Measurements from ENCODE around the gene FAM171A1.

Gene FAM171A1

DNA sequence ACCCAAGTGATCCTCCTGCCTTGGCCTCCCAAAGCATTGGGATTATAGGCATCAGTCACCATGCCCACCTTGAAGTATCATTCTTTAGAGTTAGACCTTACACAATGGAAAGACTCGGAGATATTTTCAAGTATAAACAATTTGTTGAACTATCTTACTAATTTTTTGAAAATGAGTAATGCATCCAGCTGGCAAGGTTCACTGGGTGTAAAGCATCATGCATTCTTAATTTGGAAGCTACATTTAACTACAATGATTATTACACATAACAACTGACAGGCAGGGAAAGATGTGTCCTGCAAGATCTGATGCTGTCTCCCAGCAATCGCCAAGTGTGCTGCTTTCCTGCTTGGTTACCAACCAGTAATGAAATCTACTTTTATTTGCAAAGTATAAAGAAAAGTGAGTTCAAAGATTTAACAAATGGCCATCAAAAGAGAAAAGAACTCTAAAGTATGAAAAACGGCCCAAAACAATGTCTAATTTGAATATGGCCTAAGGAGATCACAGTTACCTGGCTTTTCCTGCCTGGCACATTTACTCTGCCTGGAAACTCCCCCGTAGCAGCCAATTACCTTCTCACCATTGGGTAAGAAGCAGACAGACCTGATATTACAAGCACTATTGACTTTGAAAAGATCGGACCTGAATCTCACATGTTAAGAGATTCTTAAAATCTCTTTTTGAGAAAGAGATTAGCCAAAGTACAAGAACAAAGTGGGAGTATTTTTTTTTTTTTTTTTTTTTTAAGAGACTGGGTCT is 143.3 kb downstream of the FAM171A1 start:
- no peaks in the 10 kb centered on the region for H3K4me1 ChIP-seq (ENCODE audit: control insufficient read depth, insufficient read depth, low read length)
- H3K9ac ChIP-seq (ENCODE audit: low read length in 2 of 2): no peak overlapping the region
- no peak overlapping the region for H3K4me3 ChIP-seq (ENCODE audit: low read length in 2 of 2)
- H3K9me3 ChIP-seq (ENCODE audit: control insufficient read depth in 2 of 2, low read length in 2 of 2): no peaks in the 10 kb centered on the region
- peaks cover 0 to 2% of the 10 kb centered on the region in 2 donors for H3K36me3 ChIP-seq (ENCODE audit: control insufficient read depth in 2 of 2, insufficient read depth in 2 of 2, low read length in 2 of 2)
- no peaks in the 10 kb centered on the region for H3K27me3 ChIP-seq (ENCODE audit: control insufficient read depth in 1 of 2, insufficient read depth in 2 of 2, low read length in 2 of 2)
- H3K27ac ChIP-seq (ENCODE audit: low read length): no peak overlapping the region

GRCh38 chr10:15225511-15225910 is 145.6 kb downstream of the FAM171A1 start:
- no peaks in the 10 kb centered on the region for H3K27me3 ChIP-seq (ENCODE audit: control insufficient read depth in 1 of 2, insufficient read depth in 2 of 2, low read length in 2 of 2)

GRCh38 chr10:15224948-15225347 is 146.1 kb downstream of the FAM171A1 start:
- H3K4me1 ChIP-seq (ENCODE audit: control insufficient read depth, insufficient read depth, low read length): no peaks in the 10 kb centered on the region
- H3K4me3 ChIP-seq (ENCODE audit: low read length in 2 of 2): no peak overlapping the region
- H3K27me3 ChIP-seq (ENCODE audit: control insufficient read depth in 1 of 2, insufficient read depth in 2 of 2, low read length in 2 of 2): no peaks in the 10 kb centered on the region
- no peak overlapping the region for H3K9ac ChIP-seq (ENCODE audit: low read length in 2 of 2)
- peaks cover 0 to 4% of the 10 kb centered on the region in 2 donors for H3K36me3 ChIP-seq (ENCODE audit: control insufficient read depth in 2 of 2, insufficient read depth in 2 of 2, low read length in 2 of 2)
- H3K27ac ChIP-seq (ENCODE audit: low read length): no peak overlapping the region
- H3K9me3 ChIP-seq (ENCODE audit: control insufficient read depth in 2 of 2, low read length in 2 of 2): no peaks in the 10 kb centered on the region

More at GRCh38 chr10:15225511-15225910, 145.6 kb downstream of the FAM171A1 start:
- Histone ChIP-seq H3K9ac (ENCODE audit: low read length in 2 of 2) (no peak overlapping the region), H3K27ac (ENCODE audit: low read length) (no peak overlapping the region), H3K36me3 (ENCODE audit: control insufficient read depth in 2 of 2, insufficient read depth in 2 of 2, low read length in 2 of 2) (peaks cover 0 to 2% of the 10 kb centered on the region in 2 donors), H3K4me3 (ENCODE audit: low read length in 2 of 2) (no peak overlapping the region), H3K4me1 (ENCODE audit: control insufficient read depth, insufficient read depth, low read length) (no peaks in the 10 kb centered on the region), H3K9me3 (ENCODE audit: control insufficient read depth in 2 of 2, low read length in 2 of 2) (no peaks in the 10 kb centered on the region)

- Histone ChIP-seq H3K4me3 (ENCODE audit: low read length in 2 of 2) (no peak overlapping the region), H3K9ac (ENCODE audit: low read length in 2 of 2) (no peak overlapping the region), H3K9me3 (ENCODE audit: control insufficient read depth in 2 of 2, low read length in 2 of 2) (no peaks in the 10 kb centered on the region), H3K36me3 (ENCODE audit: control insufficient read depth in 2 of 2, insufficient read depth in 2 of 2, low read length in 2 of 2) (peaks cover 0 to 4% of the 10 kb centered on the region in 2 donors), H3K27ac (ENCODE audit: low read length) (no peak overlapping the region), H3K27me3 (ENCODE audit: control insufficient read depth in 1 of 2, insufficient read depth in 2 of 2, low read length in 2 of 2) (no peaks in the 10 kb centered on the region), H3K4me1 (ENCODE audit: control insufficient read depth, insufficient read depth, low read length) (no peaks in the 10 kb centered on the region)
These were observed 147.9 kb downstream of the FAM171A1 start for GRCh38 chr10:15223174-15223573.

- Histone ChIP-seq H3K9me3 (ENCODE audit: control insufficient read depth in 2 of 2, low read length in 2 of 2) (no peaks in the 10 kb centered on the region), H3K27ac (ENCODE audit: low read length) (no peak overlapping the region), H3K27me3 (ENCODE audit: control insufficient read depth in 1 of 2, insufficient read depth in 2 of 2, low read length in 2 of 2) (no peaks in the 10 kb centered on the region), H3K4me3 (ENCODE audit: low read length in 2 of 2) (no peak overlapping the region), H3K4me1 (ENCODE audit: control insufficient read depth, insufficient read depth, low read length) (no peaks in the 10 kb centered on the region), H3K9ac (ENCODE audit: low read length in 2 of 2) (no peak overlapping the region), H3K36me3 (ENCODE audit: control insufficient read depth in 2 of 2, insufficient read depth in 2 of 2, low read length in 2 of 2) (peaks cover 0 to 4% of the 10 kb centered on the region in 2 donors)
These were observed 148.6 kb downstream of the FAM171A1 start for GRCh38 chr10:15222511-15222910.

DNA sequence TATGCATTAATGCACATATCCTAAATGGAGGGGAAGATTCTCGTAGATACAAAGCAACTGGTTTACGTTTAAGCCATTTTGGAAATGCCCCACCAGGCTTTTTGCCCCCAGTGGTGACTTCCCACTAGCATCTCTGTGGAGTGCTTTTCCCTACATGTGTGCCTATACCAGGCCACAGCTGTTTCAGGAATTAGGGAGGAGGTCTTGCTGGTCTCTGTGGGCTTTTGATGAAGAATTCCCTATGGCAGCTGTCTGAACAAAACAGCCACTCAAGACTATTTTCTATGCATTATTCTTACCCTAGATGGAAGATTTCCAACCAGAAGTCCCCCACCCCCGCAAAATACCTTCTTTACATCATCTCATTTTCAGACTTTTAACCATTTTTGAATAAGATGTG is 150.6 kb downstream of the FAM171A1 start:
- Histone ChIP-seq H3K9ac (ENCODE audit: low read length in 2 of 2) (no peak overlapping the region), H3K27me3 (ENCODE audit: control insufficient read depth in 1 of 2, insufficient read depth in 2 of 2, low read length in 2 of 2) (no peaks in the 10 kb centered on the region), H3K27ac (ENCODE audit: low read length) (no peak overlapping the region), H3K36me3 (ENCODE audit: control insufficient read depth in 2 of 2, insufficient read depth in 2 of 2, low read length in 2 of 2) (peaks cover 0 to 2% of the 10 kb centered on the region in 2 donors), H3K4me1 (ENCODE audit: control insufficient read depth, insufficient read depth, low read length) (no peaks in the 10 kb centered on the region), H3K4me3 (ENCODE audit: low read length in 2 of 2) (no peak overlapping the region), H3K9me3 (ENCODE audit: control insufficient read depth in 2 of 2, low read length in 2 of 2) (no peaks in the 10 kb centered on the region)

DNA sequence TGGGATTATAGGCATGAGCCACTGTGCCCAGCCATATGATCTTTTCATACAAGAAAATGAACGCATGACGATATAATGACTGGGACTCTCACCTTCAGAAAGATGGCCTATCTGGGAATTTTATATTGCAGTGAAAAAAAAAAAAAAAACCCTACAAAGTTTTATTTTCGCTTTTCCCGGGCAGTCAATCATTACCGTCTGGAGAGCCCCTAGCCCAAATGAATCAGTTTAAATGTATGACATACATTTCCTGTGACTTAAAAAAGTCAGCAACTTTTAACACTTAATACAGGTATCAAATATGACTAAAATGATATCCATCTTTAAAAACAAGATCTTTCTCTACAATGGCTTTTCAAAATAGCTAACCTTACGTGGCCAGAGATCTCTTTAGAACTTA is 154.4 kb downstream of the FAM171A1 start:
- peaks cover 0 to 2% of the 10 kb centered on the region in 2 donors for H3K9me3 ChIP-seq (ENCODE audit: control insufficient read depth in 2 of 2, low read length in 2 of 2)
- H3K27me3 ChIP-seq (ENCODE audit: control insufficient read depth in 1 of 2, insufficient read depth in 2 of 2, low read length in 2 of 2): no peaks in the 10 kb centered on the region
- no peak overlapping the region for H3K9ac ChIP-seq (ENCODE audit: low read length in 2 of 2)
- H3K4me1 ChIP-seq (ENCODE audit: control insufficient read depth, insufficient read depth, low read length): no peaks in the 10 kb centered on the region
- H3K27ac ChIP-seq (ENCODE audit: low read length): no peak overlapping the region
- H3K36me3 ChIP-seq (ENCODE audit: control insufficient read depth in 2 of 2, insufficient read depth in 2 of 2, low read length in 2 of 2): peaks cover 0 to 8% of the 10 kb centered on the region in 2 donors
- H3K4me3 ChIP-seq (ENCODE audit: low read length in 2 of 2): no peak overlapping the region

DNA sequence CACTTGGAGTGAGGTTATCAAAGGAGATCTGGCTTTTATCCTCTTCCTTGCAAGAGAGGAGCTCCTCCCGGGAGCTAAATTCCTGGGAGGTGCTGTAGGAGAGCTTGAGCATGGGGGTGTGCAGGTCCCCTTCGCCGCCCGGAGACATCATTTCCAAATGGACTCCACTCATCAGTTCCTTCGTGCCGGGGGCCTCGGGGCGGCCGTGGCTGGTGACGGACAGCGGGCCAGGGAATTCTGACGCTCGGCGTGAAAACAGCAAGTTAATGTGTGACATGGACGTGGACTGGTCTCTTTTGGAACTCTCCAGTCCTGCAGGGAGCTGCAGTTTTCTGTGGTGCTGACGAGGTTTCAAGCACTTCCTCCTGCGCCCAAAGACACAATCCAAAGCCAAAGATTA is 156.9 kb downstream of the FAM171A1 start:
- peaks cover 3% of the 10 kb centered on the region for H3K4me1 ChIP-seq (ENCODE audit: control insufficient read depth, insufficient read depth, low read length)
- H3K27me3 ChIP-seq (ENCODE audit: control insufficient read depth in 1 of 2, insufficient read depth in 2 of 2, low read length in 2 of 2): no peaks in the 10 kb centered on the region
- no peak overlapping the region for H3K27ac ChIP-seq (ENCODE audit: low read length)
- no peak overlapping the region for H3K4me3 ChIP-seq (ENCODE audit: low read length in 2 of 2)
- peaks cover 0 to 5% of the 10 kb centered on the region in 2 donors for H3K36me3 ChIP-seq (ENCODE audit: control insufficient read depth in 2 of 2, insufficient read depth in 2 of 2, low read length in 2 of 2)
- H3K9me3 ChIP-seq (ENCODE audit: control insufficient read depth in 2 of 2, low read length in 2 of 2): peaks cover 0 to 2% of the 10 kb centered on the region in 2 donors
- no peak overlapping the region for H3K9ac ChIP-seq (ENCODE audit: low read length in 2 of 2)

- Histone ChIP-seq H3K9ac (ENCODE audit: low read length in 2 of 2) (no peak overlapping the region), H3K27ac (ENCODE audit: low read length) (no peak overlapping the region), H3K4me1 (ENCODE audit: control insufficient read depth, insufficient read depth, low read length) (peaks cover 3% of the 10 kb centered on the region), H3K9me3 (ENCODE audit: control insufficient read depth in 2 of 2, low read length in 2 of 2) (peaks cover 0 to 2% of the 10 kb centered on the region in 2 donors), H3K27me3 (ENCODE audit: control insufficient read depth in 1 of 2, insufficient read depth in 2 of 2, low read length in 2 of 2) (no peaks in the 10 kb centered on the region), H3K36me3 (ENCODE audit: control insufficient read depth in 2 of 2, insufficient read depth in 2 of 2, low read length in 2 of 2) (peaks cover 0 to 5% of the 10 kb centered on the region in 2 donors), H3K4me3 (ENCODE audit: low read length in 2 of 2) (no peak overlapping the region)
These were observed 157.6 kb downstream of the FAM171A1 start for GRCh38 chr10:15213461-15213861.

DNA sequence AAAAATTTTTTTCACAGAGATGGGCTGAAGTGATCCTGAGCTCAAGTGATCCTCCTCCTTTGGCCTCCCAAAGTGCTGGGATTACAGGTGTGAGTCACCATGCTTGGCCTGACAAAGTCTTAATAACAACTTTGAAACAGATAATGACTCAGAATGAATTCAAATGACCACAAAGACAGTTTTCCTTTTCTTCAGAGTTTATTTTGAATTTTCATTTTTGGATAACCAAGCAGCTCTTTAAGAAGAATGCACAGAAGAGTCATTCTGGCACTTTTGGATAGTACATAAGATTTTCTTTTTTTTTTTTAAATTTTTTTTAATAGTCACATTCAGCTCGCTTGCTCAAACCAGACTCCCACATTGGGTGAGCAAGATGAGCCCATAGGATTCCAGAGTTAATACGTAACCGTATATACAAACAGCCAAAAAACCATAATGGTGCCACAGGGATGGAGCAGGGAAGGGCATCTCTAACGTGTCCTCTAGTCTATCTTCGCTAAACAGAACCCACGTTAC is 159.6 kb downstream of the FAM171A1 start:
- Histone ChIP-seq H3K27ac (ENCODE audit: low read length) (no peak overlapping the region), H3K27me3 (ENCODE audit: control insufficient read depth in 1 of 2, insufficient read depth in 2 of 2, low read length in 2 of 2) (no peaks in the 10 kb centered on the region), H3K9me3 (ENCODE audit: control insufficient read depth in 2 of 2, low read length in 2 of 2) (peaks cover 0 to 2% of the 10 kb centered on the region in 2 donors), H3K9ac (ENCODE audit: low read length in 2 of 2) (no peak overlapping the region), H3K4me3 (ENCODE audit: low read length in 2 of 2) (no peak overlapping the region), H3K4me1 (ENCODE audit: control insufficient read depth, insufficient read depth, low read length) (peaks cover 3% of the 10 kb centered on the region), H3K36me3 (ENCODE audit: control insufficient read depth in 2 of 2, insufficient read depth in 2 of 2, low read length in 2 of 2) (peaks cover 0 to 5% of the 10 kb centered on the region in 2 donors)

GRCh38 chr10:15210521-15210920 is 160.6 kb downstream of the FAM171A1 start:
- Histone ChIP-seq H3K27me3 (ENCODE audit: control insufficient read depth in 1 of 2, insufficient read depth in 2 of 2, low read length in 2 of 2) (no peaks in the 10 kb centered on the region), H3K9ac (ENCODE audit: low read length in 2 of 2) (no peak overlapping the region), H3K4me3 (ENCODE audit: low read length in 2 of 2) (no peak overlapping the region), H3K9me3 (ENCODE audit: control insufficient read depth in 2 of 2, low read length in 2 of 2) (peaks cover 0 to 2% of the 10 kb centered on the region in 2 donors), H3K4me1 (ENCODE audit: control insufficient read depth, insufficient read depth, low read length) (peaks cover 3% of the 10 kb centered on the region), H3K36me3 (ENCODE audit: control insufficient read depth in 2 of 2, insufficient read depth in 2 of 2, low read length in 2 of 2) (peaks cover 0 to 5% of the 10 kb centered on the region in 2 donors), H3K27ac (ENCODE audit: low read length) (no peak overlapping the region)
